Mesenteric fat pad (tissue), 1 donor: ENCODE data around the gene OR10G6. TPM values are rescaled to one million over a fixed set of nuclear protein-coding genes. Genes with fewer than 3 reads are reported as not detected.
"Not testable (repeated sequence)": the region's sequence is repeated elsewhere in the genome, so short reads cannot be mapped to it uniquely, and the experiment has no call there.

Experiments
- DNase-seq: peaks from one replicate; pipeline ENCODE4 v3.0.0-alpha.2; 2020; ENCODE audit warnings: low spot score
- long read RNA-seq: library from polyadenylated mRNA; unstranded; transcript quantifications from one replicate; pipeline ENCODE4 v2.0.0, GENCODE V29; 2020
- total RNA-seq: library from RNA; stranded (reverse); fragmentation: NEBNext Ultra II Directional; extraction: Animal tissue kit (Norgen Biotek cat#: 25700); gene quantifications from one replicate; pipeline ENCODE4 v1.2.1, GENCODE V29; 2021
- donor health status: DM: yes; HTN: yes; CAD: no.

The OR10G6 gene
- total RNA-seq = not detected
- long read RNA-seq = 0 reads

DNA sequence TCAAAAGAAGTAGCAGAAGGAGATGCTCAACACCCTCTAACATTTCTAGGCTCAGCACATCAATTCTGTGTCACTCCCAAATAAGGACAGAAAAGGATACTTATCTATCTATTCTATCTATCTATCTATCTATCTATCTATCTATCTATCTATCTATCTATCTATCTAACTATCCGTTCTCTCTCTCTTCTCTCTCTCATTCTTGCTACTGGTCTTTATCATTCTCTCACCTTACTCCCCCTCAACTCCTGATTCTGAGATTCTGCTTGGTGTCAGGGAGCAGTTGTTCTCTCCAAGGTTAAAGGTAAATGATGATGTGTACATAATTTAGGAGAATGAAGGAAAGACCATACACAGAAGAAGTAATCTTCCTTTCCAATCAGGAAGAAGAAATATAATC is at the start of gene OR10G6:
Gene OR10G6 (minus strand): TSS at position 43 of the 400 bp plus-strand sequence. CDS start 0 bp downstream, at position 43.
- DNase-seq = no peak

- no peak for DNase-seq
Measured at GRCh38 chr11:124043420-124043819, 48.5 kb upstream of the OR10G6 start.

DNA sequence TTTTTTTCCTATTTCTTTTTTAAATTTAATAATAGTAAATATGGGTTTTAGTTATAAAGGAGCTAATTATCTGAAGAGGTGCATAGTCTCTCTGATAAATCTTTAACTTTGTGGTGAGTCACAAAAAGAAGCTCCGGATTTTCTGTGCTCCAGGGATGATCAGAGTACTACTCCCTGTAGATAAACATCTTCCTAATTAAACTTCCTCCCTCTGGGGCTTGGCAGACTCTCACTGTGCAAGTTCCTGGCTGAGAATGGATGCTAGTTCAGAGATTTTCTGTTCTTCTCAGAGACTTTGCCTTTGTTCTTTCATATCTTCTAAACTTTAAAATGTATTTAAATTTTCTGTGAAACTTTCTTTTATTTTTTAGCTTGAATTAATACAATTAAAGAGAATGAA is 46.3 kb upstream of the OR10G6 start, which contains the start of gene OR10G7:
Gene OR10G7 (minus strand): TSS at position 72 of the 400 bp plus-strand sequence. CDS start 2,324 bp downstream, outside the sequence.
- no peak for DNase-seq

DNA sequence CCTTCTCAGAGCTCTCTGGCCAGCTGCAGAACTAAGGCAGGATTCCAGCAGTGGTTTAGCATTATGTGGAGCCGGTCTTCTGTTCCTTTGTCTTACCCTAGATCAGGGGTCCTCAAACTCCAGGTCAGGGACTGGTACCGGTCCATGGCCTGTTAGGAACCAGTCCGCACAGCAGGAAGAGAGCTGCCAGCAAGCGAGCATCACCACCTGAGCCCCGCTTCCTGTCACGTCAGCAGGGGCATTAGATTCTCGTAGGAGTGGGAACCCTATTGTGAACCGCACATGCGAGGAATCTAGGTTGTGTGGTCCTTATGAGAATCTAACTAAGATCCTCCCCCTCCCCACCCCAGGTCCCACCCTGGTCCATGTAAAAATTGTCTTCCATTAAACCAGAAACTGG is 44.6 kb upstream of the OR10G6 start:
- DNase-seq = no peak

DNA sequence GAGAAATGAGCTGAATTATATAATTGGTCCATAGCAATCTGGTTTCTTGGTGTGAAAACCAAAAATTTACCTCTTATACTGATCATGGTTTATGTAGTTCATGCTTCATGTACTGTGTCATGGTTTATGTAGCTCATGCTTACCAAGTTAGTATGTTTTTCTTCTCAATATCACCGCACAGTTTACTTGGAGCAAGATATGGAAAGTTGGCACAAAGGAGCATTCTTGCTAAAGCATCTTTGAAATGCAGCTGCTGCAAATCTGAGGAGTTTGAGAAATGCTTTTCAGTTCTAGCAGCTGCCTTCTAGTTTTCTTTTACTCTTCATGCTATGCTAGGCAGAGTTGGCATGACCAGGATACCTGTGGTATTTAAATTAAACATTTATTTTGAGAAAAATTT is 41.7 kb upstream of the OR10G6 start:
- DNase-seq = no peak

DNA sequence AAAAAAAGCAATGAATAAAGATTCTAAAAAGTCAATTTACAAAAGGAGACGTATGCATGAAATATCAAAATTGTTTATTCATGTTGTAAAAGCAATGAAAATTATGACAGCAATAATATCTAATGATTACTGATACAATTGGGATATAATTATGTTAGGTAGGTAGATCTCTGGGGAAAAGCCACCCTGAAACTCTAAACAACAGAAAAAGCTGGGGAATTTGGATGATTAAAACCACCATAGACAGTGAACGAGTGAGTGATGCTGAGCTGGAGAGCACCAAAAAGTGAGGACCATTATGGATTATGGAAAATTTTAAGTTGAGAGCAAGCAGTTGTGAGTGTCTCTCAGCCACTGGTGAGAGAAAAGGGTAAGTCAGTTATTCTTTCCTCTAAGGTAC is 31.5 kb upstream of the OR10G6 start, which contains the start of gene OR10G8:
Gene OR10G8 (plus strand): TSS at position 301 of the 400 bp plus-strand sequence. CDS start 2,825 bp downstream, outside the sequence.
- no peak for DNase-seq

DNA sequence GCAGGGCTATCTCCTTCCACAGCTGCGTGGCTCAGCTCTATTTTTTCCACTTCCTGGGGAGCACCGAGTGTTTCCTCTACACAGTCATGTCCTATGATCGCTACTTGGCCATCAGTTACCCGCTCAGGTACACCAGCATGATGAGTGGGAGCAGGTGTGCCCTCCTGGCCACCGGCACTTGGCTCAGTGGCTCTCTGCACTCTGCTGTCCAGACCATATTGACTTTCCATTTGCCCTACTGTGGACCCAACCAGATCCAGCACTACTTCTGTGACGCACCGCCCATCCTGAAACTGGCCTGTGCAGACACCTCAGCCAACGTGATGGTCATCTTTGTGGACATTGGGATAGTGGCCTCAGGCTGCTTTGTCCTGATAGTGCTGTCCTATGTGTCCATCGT is 20.9 kb upstream of the OR10G6 start:
- not testable (repeated sequence) for DNase-seq

DNA sequence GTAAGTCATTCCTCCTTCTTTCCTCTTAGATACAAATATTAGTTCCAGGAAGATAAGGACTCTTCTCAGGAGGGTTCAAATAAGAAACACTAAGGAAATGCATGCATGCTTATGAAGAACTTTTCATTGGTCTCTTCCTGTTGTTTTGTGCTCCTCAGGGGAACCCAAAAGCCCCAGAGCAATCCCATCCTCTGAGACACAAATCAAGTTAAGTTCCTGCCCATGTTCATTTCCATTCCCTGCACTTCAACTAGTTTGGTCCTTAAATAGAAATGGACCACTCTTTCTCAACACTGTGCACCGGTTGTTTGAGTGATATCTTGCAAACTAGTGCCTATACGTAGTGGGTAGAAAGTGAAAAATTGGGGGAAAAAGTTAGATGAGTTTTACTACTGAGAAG is 17.7 kb upstream of the OR10G6 start, which contains the start of gene OR10G4:
Gene OR10G4 (plus strand): TSS at position 301 of the 400 bp plus-strand sequence. CDS start 2,578 bp downstream, outside the sequence.
- no peak for DNase-seq

DNA sequence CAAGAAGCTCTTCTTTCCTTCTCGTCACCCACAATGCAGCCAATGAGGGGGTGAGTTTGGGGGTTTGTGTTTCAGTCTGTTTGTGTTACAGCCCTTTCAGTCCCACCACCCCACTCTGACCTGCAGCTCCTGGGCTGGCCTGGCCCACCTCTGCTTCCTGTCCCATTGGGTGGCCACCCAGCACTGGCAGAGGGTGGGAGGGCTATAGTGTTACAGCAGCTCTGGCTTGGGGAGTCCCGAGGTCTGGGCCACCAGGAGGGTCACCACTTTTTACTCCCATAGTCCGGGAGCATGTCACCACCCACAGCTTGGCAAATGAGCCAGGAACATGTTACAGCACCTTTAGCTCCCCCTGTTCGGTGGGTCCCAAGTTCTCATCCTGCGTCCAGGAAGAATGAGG is 15.7 kb downstream of the OR10G6 start:
- DNase-seq = no peak

DNA sequence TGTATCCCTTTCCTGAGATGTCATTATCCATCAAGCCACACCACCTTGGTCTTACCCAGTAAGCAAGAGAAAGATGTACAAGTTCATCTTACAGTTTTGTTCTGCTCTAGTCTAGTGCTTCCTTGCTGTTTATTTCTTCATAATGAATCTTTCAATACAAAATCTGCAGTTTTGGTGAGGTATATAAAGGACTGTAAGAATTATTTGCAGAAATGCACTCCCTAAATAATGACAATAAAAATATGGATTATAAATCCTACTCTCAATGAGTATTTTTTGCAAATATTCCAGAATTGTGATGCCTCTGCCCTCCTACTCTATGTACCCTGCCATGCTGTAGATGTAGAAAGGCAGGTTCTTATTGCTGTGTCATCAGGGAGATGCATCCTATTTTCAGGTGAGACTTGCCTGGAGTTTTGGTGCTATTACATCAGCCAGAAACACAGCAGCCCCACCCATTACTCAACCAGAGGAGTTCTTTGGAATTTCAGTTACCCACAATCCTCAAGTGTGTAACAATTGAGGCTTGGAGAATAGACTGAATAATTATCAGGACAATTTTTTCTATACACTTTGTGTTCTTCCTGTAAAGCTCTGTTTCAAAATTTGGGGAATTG is 17.1 kb downstream of the OR10G6 start, which contains the start of gene OR10S1:
Gene OR10S1 (minus strand): TSS at position 51 of the 617 bp plus-strand sequence. CDS start 117 bp downstream, outside the sequence.
- DNase-seq = no peak

- DNase-seq = no peak
Measured at GRCh38 chr11:123976770-123977560, 18.0 kb downstream of the OR10G6 start.

DNA sequence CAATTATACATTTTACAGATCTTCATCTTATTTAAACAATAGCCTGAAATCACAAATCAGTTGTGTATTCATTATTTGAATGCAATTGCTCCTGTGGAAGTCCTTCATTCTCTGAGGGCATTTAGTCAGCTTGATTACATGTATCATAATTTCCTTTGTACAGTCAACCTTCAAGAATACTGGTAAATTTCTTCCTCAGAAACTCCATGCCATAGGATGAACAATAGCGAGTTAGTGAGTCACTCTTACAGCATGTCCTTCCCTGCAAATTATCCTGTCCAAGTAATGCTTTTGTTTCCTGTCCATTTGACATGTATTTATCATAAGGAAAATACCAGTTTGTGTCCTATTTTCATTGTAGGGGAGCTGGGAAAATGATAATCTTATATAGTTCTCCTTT is 21.1 kb downstream of the OR10G6 start:
- no peak for DNase-seq

DNA sequence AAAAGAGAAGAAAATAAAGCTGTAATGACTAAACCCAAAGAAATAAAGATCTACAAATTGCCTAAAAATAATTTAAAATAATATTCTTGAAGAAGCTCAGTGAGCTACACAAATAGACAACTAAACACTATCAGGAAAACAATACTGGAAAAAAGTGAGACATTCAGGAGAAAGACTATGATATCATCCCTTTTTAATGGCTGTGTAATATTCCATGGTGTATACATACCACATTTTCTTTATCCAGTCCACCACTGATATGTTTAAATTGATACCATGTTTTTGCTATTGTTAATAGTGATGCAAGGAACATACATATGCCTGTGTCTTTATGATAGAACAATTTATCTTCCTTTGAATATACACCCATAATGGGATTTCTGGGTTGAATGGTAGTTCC is 38.2 kb downstream of the OR10G6 start:
- DNase-seq = no peak

- DNase-seq = no peak
Measured at GRCh38 chr11:123945132-123945531, 49.8 kb downstream of the OR10G6 start.

Other genes with a start within 250 kb of the OR10G6 start
- gene OR6X1, start 240.6 kb downstream of the OR10G6 start, total RNA-seq = not detected
- not detected for gene OR6M1, start 188.8 kb downstream of the OR10G6 start, total RNA-seq
- gene TMEM225, start 109.5 kb downstream of the OR10G6 start, total RNA-seq = not detected
- gene OR8D4, start 93.0 kb downstream of the OR10G6 start, total RNA-seq = not detected
- not detected for gene OR4D5, start 55.5 kb downstream of the OR10G6 start, total RNA-seq
- not detected for gene OR6T1, start 51.3 kb downstream of the OR10G6 start, total RNA-seq
- gene OR10S1, start 17.4 kb downstream of the OR10G6 start, total RNA-seq = not detected
- gene OR10G4, start 17.8 kb upstream of the OR10G6 start, total RNA-seq = not detected
- gene OR10G9, start 27.9 kb upstream of the OR10G6 start, total RNA-seq = not detected
- gene OR10G8, start 31.6 kb upstream of the OR10G6 start, total RNA-seq = not detected
- not detected for gene OR10G7, start 46.2 kb upstream of the OR10G6 start, total RNA-seq
- gene VWA5A, start 120.3 kb upstream of the OR10G6 start, total RNA-seq = 14.6 TPM
- not detected for gene OR10D3, start 188.2 kb upstream of the OR10G6 start, total RNA-seq
- not detected for gene OR8G1, start 245.9 kb upstream of the OR10G6 start, total RNA-seq